GM19023 (cell line): ENCODE data around the gene SOX5.
"Not testable (repeated sequence)": the region's sequence is repeated elsewhere in the genome, so short reads cannot be mapped to it uniquely, and the experiment has no call there.

ENCODE experiments used
- ATAC-seq: cut with Tn5 transposase; IDR thresholded peaks from one replicate; pipeline ENCODE4 v1.9.1; 2021; ENCODE audit warnings: mild to moderate bottlenecking, moderate library complexity; ENCODE audit not compliant: unreplicated experiment

SOX5 gene

DNA sequence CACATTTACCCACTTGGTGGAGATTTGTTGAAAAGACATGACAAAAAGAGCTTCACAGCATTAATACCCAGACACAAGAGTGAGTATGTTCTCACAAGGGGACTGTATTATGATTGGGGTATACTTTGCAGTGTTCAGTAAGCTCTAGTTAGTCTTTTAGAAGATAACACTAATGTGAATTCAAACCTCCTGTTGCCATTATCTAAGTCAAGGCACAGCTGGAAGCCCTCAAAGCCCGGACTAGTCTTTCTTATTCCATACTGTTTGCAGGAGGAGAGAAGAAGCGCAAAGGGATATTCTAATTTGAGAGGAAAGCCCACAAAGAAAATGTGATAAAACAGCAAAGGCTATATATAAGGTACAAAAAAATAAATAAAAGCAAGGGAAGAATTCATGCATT, 445.9 kb downstream of the SOX5 start:
- no peak for ATAC-seq

DNA sequence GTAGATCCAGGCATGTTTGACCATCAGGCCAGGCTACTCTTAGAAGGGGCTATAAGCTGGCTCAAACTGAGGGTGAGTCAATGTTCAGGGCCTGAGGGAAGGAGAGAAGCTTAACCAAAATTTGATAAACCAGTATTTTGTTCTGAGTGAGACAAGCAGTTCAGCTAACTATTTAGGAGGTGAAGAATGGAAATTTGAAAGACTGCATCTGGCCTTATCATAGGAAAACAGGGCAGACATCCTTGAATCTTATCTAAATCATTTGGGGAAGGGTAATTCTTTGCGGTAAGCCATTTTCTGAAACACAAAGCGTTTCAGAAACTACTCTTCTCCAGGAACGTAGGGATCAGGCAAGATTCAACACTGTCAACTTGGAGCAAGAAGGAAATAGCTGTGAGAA, 447.2 kb downstream of the SOX5 start:
- no peak for ATAC-seq

DNA sequence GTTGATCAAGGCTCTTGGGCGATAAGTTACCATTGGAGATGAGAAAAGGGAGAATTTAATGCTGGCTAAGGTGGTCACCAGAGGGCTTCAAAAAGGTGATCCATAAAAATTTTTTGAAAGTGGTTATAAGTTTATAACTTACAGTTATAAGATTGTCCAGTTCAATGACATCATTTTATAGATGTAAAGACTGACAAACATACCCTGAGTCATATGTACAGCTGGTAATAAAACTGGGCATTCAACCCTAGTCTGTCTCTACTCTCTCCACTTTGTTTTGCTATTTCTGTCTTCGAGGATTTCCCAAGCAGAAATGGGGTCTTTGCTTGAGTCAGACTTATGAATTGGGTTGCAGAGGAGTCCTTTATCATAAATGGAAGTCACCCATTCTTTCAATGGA, 454.0 kb downstream of the SOX5 start:
- ATAC-seq, result no peak

- no peak for ATAC-seq
Observed at GRCh38 chr12:23493672-23494071, 455.8 kb downstream of the SOX5 start.

DNA sequence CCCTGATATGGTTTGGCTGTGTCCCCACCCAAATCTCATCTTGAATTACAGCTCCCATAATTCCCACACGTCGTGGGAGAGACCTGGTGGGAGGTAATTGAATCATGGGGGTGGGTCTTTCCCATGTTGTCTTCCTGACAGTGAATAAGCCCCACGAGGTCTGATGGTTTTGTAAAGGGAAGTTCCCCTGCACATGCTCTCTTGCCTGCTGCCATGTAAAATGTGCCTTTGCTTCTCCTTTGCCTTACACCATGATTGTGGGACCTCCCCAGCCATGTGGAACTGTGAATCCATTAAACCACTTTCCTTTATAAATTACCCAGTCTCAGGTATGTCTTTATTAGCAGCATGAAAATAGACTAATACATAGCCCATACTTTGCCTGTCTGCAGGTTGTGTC, 458.4 kb downstream of the SOX5 start:
- ATAC-seq, result not testable (repeated sequence)

DNA sequence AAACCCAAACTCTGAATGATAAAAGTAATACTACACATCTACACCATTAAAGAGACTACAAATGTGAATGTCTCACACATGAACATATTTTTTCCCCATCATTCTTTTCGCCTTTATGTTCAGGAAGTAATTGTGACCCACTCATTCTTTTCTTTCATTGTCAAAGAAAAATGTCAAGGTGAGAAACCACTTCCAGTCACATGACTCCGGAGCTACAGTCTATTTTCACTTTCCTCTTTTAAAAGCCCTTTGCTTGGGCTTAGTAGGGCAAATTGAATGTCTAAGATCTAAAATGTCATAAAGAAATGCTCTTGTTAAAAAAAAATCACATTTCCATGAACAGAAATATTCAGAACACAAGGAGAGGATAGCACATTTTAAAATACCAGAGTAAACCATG, 461.3 kb downstream of the SOX5 start:
- no peak for ATAC-seq

GRCh38 chr12:23484238-23484637, 465.2 kb downstream of the SOX5 start:
- ATAC-seq, result no peak

- ATAC-seq, result no peak
Observed at GRCh38 chr12:23482571-23482970, 466.9 kb downstream of the SOX5 start.
